Occipital lobe (tissue), 2 donors: Measurements from ENCODE around the gene LIN37. TPM values are rescaled to one million over a fixed set of nuclear protein-coding genes. Genes with fewer than 3 reads are reported as not detected.
"Not testable (repeated sequence)": the region's sequence is repeated elsewhere in the genome, so short reads cannot be mapped to it uniquely, and the experiment has no call there.

Experiments
- DNase-seq: peaks from one replicate; lab custom pipeline; 2025; lab: John Stamatoyannopoulos, UW
- total RNA-seq: library from RNA; depleted of rRNA; stranded (reverse); fragments of >200 nt; gene quantifications from one replicate; pipeline ENCODE4 v1.2.3, GENCODE V29; 2014

Gene LIN37
- total RNA-seq, 1 donor from 2014 or later: 8.3 TPM

DNA sequence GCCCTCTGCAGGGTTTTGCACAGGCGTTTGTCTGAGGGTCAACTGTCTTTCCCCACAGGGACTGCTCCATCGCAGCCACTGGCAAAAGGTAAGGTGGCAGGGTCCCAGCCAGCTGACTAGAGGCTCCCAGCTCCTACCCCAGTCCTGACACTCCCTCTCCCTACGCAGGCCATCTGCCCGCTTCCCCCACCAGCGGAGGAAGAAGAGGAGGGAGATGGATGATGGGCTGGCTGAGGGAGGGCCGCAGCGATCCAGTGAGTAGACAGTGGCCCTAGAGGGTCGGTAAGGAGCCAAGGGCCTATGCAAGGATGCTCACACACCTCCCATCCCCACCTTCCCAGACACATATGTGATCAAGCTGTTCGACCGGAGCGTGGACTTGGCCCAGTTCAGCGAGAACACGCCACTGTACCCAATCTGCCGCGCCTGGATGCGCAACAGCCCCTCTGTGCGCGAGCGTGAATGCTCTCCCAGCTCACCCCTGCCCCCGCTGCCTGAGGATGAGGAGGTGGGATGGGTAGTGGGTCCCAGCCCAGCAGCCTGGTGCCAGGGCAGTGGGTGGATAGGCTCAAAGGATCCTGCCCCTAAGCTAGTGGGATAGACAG lies 4.5 kb downstream of the LIN37 start:
- DNase-seq: no peak

DNA sequence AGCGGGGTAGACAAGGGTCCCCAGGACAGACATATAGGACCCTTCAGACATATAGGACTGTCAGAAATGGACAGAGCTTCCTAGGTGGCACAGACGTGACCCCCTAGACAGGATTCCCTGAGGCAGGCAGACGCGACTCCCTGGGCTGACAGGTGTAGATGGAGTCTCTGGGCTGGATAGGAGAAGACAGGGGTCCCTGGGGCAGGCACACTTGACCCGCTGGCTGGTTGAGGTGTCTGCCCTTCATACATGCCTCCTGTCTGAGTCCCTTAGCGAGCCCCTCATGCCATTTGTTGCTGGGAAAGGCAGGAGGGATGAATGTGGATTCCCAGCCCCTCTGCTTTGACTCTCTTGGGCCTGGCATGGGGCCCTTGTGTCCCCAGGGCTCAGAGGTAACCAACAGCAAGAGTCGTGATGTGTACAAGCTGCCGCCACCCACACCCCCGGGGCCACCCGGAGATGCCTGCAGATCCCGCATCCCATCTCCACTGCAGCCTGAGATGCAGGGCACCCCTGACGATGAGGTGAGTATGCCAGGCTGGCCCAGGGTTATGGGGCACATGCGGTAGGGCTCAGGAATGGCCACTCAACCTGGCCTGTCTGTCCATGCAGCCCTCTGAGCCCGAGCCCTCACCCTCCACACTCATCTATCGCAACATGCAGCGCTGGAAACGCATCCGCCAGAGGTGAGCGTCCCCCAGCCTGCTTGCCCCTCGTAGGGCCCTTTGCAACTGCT lies 5.4 kb downstream of the LIN37 start:
- no peak for DNase-seq

DNA sequence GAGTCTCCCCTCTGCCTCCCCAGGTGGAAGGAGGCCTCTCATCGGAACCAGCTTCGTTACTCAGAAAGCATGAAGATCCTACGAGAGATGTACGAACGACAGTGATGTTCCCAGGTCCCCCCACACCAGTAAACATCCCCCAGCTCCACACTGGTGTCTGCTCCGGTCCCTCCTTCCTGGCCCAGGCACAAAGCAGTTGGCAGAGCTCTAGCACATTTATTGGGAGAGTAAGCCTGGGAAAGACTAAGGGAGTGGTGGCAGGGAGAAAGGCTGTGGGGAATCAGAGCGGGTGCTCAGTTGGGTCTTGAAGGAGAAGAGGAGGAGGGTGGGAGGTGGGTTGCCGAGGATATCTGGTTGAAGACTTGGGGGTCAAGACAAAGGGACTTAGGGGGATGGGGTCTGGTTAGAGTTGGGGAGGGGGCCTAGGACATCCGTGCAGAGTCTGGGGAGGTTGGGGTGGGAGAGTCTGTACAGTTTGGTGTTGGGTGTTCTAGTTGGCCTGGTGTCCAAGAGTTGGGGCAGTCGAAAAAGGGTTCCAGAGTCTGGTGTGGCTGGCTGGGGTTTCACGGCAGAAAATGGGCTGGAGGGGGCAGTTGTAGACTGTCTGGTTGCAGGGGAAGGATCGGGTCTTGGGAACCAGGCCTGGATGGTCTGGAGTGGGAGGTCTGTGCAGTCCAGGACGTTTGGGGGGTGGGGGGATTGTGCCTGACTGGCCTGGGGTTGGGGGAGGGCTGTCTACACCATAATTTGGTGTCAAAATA lies 6.2 kb downstream of the LIN37 start:
- no peak for DNase-seq

DNA sequence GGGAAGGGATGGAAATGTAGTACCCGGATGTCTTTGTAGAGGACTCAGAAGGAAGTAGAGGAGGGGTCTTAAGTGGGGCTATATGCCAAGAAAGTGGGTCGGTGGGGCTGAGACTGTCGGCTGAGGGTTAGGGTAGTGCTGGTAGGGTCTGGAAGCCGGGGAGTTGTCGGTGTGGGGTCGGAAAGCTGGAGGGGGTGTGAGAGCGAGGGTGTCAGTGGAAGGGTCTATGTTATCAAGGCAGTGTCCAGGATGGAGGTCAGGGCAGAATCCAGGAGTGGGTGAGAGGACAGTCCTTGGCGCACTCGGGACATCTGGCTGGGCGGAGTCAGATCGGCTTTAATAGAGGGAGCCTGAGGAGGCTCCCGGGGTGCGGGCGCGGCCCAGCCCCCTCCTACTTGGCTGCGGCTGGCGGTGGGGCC lies 6.8 kb downstream of the LIN37 start:
- DNase-seq: no peak

DNA sequence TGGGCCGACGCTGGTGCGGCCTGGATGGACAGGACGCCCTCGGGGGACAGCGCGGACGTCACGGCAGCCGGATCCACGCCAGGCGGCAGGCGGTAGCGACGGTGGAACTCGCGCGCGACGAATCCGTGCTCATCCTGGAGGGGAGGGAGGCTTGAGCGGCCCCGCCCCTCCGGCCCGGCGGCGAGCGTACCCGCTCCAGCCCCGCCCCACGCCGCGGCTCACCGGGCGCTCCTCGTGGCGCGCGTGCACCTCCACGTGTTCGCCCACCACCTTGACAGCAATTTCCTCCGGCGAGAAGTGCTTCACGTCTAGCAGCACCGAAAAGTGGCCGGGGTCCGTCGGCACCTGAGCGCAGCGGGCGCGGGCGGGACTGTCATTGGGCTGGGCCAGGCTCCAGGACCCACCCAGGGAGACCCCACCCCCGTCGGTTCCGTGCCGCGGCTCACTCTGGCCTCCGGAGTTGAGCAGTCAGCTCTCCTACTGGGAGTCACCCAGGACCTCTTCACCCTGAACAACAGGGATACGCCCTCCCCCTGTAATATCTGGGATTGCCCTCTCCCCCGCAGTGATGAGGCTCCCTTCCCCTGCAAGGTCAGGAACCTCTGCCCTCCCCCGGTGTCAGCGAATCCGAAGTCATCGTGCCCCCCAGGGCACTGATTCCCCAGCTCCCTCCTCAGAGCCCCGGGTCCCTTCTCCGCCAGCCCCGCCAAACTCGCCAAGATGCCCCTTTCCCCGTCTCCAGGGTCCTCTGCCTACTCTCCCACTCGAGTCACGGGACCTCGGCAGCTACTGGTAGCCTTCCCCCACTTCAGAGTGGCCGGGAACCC lies 7.4 kb downstream of the LIN37 start:
- no peak for DNase-seq

DNA sequence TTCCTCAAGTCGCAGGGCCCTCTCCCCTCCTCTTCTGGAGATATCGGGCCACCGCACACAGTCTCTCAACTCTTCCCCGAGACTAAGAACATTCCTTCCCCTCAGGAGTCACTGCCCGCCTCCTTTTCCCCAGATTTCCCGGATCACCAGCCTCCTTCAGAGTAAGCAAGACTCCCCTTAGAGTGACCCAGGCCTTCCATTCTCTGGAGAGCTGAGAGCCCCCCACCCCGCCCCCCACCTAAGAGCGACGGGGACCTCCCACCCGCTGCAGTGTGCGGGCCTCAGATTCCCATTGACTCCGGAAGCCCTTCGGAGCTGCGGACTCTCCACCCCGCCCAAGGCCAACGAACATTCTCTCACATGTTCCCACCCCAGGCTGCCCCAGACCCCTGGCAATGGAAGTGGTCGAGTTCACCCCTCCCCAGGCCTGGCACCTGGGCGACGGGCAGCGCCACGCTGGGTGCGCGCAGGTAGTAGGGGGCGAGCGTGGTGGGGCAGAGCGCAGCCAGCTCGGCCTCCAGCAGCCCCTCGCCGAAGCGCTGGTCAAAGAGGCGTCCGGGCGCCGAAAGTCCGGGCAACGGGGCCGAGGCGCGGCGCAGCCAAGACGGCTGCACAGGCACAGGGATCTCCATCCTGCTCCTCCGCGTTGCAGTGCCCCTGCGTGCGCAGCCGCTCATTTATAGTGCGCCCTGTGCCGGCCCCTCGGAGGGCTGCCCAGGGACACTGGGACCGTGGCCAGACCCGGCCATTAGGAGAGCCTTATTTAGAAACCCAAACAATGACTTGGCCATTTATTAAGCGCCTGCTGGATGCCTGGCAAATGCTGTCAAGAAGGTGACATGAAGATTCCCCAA lies 8.2 kb downstream of the LIN37 start, which contains the start of gene HSPB6:
TSS of gene HSPB6 (minus strand) at position 653 of the 854 bp plus-strand sequence. CDS start at position 632, 21 bp downstream.
- no peak for DNase-seq

DNA sequence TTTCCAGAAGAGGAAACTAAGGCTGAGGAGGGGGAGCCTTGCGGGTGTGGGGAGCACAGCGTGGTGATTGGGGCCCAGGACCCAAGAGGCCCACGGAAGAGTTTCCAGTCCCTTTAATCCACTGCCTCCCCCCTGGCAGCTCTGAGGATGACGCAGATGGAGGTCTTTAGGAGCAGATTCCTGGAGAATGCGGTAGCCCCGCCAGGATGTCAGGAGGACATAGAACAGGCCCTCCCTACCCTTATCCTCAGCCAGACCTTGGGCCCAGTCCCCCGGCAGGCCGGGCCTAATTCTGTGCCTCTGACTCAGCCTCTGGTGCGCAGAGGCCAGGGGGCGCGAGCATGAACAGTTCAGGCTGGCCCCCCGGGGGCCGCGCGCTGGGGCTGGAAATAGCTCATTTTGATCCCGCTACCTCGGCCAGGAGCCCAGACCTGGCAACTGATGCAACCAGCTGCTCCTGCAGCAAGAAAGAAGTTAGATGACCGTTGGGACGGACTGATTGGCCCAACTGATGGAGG lies 8.9 kb downstream of the LIN37 start:
- peak; percentile 48 for DNase-seq

DNA sequence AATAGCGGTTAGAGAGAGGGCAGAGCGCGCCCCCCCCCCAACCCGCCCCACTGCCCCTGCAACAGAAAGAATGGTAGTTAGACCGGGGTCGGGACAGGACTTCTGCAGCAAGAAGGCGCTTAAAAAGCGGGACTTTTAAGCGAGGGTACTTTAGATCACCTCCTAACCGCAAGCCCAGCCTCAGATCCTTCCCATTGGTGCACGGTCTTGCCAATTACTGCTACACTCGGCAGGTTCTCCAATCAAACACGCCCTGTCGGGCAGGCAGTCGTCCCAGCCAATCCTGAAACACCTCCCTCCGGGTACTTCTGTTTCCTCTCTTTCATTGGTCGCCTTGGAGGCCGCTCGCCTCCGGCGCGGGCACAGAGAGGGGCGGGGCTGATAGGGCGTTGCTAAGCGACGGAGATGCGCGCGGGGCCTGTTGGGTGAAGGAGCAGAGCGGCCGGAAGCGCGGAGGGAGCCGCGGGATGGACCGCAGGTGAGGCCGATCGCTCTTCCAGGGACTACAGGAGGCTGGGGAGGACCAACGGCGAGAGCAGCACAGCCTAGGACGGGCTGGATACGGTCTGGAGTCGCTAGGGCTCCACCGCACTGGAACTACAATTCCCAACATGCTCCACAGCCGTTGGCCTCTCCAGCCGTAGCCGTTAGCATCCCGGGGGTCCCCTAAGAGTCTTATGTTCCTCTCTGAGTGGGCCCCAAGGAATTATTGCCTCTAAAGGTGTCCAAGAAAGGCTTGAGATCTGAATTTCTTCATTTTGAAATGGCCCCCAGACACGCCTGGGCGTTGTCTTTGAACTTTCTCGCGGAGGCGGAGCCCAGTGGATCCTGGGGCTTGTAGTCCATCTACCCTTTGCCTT lies 9.6 kb downstream of the LIN37 start, which contains the start of gene PROSER3:
TSS of gene PROSER3 (plus strand) at position 428 of the 860 bp plus-strand sequence. CDS start at position 468, 40 bp downstream.
- DNase-seq: peak; percentile 97

DNA sequence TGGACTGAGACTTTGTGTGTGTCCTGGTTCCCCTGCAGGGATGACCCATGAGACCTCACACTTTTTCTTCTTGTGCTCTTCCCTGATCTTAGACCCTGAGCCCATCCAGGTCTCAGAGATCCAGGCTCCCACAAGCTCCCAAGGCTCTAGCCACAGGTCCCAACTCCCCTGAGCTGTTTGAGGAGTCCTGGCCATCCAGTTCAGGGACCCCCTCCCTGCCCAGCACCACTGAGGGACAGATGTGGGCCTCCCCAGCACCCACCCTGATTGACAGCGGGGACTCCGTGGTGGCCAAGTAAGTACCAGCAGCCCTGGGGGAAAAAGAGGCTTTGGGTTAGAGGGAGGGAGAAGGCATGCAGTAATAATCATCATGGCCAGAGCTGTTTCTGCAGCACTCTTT lies 11.3 kb downstream of the LIN37 start:
- no peak for DNase-seq

DNA sequence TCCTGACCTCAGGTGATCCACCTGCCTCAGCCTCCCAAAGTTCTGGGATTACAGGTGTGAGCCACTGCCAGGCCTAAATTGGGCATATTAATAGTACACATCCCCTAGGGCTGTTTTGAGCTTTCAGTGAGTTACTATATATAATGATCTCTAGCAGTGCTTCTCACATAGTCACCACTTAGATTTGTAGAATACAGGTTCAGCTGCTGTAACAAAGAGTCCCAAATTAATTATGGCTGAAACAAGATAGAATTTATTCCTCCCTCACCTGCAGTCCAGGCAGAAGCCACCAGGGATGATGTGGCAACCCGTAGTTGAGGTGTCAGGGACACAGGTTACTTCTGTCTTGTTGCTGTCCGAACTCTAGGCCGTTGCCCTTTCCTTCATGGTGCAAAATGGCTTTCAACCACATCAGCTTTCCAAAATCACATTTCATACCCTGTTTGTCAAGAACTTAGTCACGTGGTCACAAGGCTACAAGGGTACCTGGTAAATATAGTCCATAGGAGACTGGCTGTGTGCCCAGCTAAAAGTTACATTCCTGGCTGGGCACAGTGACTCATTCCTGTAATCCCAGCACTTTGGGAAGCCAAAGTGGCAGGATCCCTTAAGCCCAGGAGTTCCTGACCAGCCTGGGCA lies 12.5 kb downstream of the LIN37 start:
- DNase-seq: no peak

DNA sequence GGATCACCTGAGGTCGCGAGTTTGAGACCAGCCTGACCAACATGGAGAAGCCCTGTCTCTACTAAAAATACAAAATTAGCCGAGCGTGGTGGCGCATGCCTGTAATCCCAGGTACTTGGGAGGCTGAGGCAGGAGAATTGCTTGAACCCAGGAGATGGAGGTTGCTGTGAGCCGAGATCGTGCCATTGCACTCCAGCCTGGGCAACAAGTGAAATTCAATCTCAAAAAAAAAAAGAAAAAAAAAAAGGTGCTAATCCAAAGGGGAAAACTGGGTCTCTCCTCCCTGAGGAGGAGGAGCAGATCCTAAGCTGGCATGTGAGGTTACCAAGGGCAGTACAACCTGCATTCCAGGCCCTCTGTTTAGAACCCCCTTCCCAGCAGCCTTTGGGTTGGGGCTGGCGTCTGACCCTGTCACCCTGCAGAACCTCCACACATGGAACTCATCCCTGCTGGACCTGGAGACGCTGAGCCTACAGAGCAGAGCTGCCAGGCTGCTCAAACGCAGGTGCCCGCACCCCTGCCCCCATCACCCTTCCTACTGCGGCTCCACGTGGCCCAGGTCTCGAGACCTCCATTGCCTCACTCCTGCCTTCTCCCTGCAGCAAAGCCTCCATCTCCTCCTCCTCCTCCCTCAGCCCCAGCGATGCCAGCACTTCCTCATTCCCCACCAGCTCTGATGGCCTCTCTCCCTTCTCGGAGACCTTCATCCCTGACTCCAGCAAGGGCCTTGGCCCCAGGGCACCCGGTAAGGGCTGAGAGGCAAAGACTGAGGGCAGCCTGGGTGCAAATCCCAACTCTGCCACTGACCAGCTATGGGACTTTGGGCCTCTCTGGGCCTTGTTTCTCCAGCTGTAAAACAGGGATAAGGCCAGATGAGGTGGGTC lies 16.3 kb downstream of the LIN37 start:
- no peak for DNase-seq

DNA sequence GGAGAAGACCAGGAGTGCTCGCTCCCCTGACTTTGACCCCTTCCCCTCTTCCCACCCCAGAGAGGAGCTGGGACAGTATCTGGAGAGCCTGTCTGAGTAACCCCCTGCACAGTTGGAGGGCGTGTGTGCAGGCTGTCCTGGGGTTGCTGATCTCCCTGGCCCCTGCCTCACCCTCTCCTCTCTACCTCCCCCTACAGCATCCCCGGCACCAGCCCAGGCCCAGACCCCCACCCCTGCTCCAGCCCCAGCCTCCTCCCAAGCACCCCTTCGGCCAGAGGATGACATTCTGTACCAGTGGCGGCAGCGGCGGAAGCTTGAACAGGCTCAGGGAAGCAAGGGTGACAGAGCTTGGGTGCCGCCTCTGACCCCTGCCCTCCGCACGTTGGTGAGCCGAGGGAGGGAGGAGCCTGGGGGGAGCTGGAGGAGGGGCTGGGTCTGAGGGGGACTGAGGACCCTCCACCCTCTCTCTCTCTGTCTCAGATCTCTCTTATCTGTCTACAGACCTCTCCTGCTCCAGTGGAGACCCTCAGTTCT lies 18.3 kb downstream of the LIN37 start:
- DNase-seq: no peak

DNA sequence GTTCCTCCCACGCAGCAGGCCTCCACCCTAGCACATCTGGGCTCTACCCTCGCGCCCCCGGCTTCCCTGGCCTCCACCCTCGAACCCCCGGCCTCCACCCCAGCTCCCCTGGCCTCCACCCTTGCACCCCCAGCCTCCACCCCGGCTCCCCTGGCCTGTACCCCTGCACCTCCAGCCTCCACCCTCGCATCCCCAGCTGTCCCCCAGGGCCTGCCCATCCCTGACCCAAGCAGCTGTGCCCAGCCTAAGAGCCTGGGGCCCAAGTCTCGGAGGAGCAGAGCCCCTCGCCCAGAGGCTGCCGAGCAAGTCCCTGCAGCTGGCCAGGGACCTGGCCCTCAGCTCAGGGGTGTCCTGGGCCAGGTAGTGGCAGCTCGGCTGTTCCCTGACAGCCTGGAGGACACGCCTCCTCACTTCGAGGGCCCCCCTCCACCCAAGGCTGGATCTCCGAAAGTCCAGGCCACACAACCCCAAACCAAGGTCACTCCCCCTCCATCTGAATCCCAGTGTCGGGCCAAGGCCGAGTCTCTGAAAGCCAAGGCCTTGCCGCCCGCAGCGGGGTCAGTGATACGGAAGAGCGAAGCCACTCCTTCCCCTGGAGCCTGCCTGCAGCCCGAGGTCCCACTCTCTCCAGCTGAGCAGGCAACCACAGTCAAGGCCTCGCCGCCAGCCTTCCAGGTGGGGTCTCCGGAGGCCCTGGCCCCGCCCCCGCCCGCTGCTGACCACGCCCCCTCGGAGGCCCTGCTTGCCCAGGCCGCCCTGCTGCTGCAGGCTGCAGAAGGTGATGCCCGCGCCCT lies 19.1 kb downstream of the LIN37 start:
- DNase-seq: no peak

DNA sequence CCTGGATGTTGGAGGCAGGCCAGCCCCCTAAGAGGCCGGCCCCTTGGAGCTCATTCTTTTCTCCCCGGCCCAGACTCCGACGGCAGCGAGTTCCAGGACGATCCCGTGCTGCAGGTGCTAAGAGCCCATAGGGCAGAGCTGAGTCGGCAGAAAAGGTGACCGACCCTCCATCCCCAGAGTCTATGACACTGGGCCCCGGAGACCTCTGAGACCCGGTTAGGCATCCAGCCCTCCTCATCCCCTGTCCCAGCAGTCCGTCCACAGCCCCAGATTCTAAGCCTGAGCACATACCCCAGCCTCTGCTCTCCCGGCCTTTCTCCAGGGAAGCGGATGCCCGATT lies 19.7 kb downstream of the LIN37 start:
- no peak for DNase-seq

DNA sequence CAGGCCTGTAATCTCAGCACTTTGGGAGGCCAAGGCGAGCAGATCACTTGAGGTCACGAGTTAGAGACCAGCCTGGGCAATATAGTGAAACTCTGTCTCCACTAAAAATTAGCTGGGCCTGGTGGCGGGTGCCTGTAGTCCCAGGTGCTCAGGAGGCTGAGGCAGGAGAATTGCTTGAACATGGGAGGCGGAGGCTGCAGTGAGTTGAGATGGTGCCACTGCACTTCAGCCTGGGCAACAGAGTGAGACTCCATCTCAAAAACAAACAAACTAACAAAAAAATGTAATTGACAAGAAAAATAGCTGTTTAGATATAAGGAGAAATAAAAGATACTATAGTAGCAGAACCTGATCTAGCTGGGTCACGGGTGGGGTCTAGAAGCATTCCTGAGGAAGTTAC lies 24.0 kb downstream of the LIN37 start:
- DNase-seq: not testable (repeated sequence)

DNA sequence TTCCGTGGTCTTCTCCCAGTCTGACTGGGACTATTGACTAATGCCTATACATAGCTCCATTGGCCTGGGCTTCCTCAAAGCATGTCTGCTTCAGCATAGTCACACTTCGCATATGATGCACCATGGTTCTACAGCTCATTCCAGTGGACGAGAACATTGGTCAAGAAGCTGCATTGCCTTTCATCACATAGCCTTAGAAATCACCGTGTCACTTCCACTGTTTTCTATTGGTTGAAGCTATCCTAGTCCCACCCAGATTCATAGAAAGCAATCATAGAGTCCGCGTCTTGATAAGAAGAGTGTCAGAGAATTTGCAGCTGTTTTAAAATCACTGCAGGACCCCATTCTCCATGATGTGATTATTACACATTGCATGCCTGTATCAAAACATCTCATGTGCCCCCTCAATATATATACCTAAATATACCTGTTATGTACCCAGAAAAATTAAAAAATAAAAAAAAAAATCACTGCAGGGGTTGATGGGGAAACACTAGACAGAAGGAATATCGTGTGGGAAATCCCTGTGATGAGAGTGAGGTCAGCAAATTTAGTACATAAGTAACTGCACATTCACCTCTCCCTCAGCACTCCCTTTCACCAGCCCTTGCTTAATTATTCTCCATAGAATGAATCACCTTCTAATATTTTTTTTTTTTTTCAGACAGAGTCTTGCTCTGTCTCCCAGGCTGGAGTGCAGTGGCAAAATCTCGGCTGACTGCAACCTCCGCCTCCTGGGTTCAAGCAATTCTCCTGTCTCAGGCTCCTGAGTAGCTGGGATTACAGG lies 24.8 kb downstream of the LIN37 start:
- DNase-seq: no peak
